B cell (primary cell): ENCODE data around the gene PAMR1. TPM values are rescaled to one million over a fixed set of nuclear protein-coding genes. Genes with fewer than 3 reads are reported as not detected.

Experiments
- ATAC-seq: fragments of 200-7000 bp; cut with Tn5 transposase; one replicate; pipeline ENCODE4 v1.10.0; 2021; ENCODE audit warnings: low read depth, mild to moderate bottlenecking, moderate number of reproducible peaks, moderate library complexity
- CTCF ChIA-PET: fragments of 350-600 bp; sonication (Branson Sonifier 250); formaldehyde crosslinking; loops from one replicate; lab custom pipeline; 2021; ENCODE audit warnings: antibody characterized with exemption, inconsistent platforms; lab: Charles Lee
- POLR2A ChIA-PET: fragments of 350-600 bp; sonication (Branson Sonifier 250); formaldehyde crosslinking; loops from one replicate; lab custom pipeline; 2021; ENCODE audit warnings: antibody characterized with exemption; lab: Charles Lee
- DNase-seq: peaks from one replicate; pipeline ENCODE4 v3.0.0; 2013
- H2AFZ ChIP-seq: 2 replicates; pipeline ENCODE4 v1.6.1; 2012; ENCODE audit warnings: mild to moderate bottlenecking, low read depth, low read length; ENCODE audit not compliant: insufficient read depth, poor library complexity, severe bottlenecking
- H3K27ac ChIP-seq, 2 donors: 1 replicate in 1 of 2; 2 replicates in 1 of 2; pipeline ENCODE4 v1.5.1; 2012 to 2013; ENCODE audit warnings: low read length in 2 of 2, mild to moderate bottlenecking in 2 of 2, moderate library complexity in 1 of 2
- H3K27me3 ChIP-seq, 4 experiments: fragments of 200-600 bp in 1 of 4; sonication (generic) in 1 of 4; replicated peaks in 1 of 4; 1 replicate in 2 of 4; 2 replicates in 2 of 4; pipeline versions ENCODE4 v1.6.1 to v1.7.0; 2013 to 2016; ENCODE audit warnings: low read length in 3 of 4, mild to moderate bottlenecking in 2 of 4, mixed read lengths in 1 of 4, moderate library complexity in 1 of 4; ENCODE audit not compliant: insufficient read depth in 4 of 4, control insufficient read depth in 3 of 4; ENCODE audit errors: control extremely low read depth in 1 of 4
- H3K36me3 ChIP-seq, 2 experiments: replicated peaks in 1 of 2; 1 replicate in 1 of 2; 2 replicates in 1 of 2; pipeline versions ENCODE4 v1.6.1 to v1.7.1; 2013; ENCODE audit warnings: low read length in 1 of 2; ENCODE audit not compliant: insufficient read depth in 2 of 2, control insufficient read depth in 1 of 2; ENCODE audit errors: control extremely low read depth in 1 of 2, extremely low read depth in 1 of 2
- H3K4me1 ChIP-seq, 2 donors: fragments of 200-600 bp in 1 of 2; sonication (generic) in 1 of 2; 1 replicate in 1 of 2; 2 replicates in 1 of 2; pipeline versions ENCODE4 v1.5.1 to v1.6.1; 2013 to 2017; ENCODE audit warnings: low read length in 2 of 2; ENCODE audit not compliant: control insufficient read depth in 2 of 2, insufficient read depth in 2 of 2
- H3K4me2 ChIP-seq: replicated peaks from 2 replicates; pipeline ENCODE3; 2012; ENCODE audit warnings: mild to moderate bottlenecking, low read depth, low read length; ENCODE audit not compliant: poor library complexity, severe bottlenecking
- H3K4me3 ChIP-seq, 5 experiments: fragments of 200-600 bp in 1 of 5; sonication (generic) in 1 of 5; 1 replicate in 3 of 5; 2 replicates in 2 of 5; pipeline versions ENCODE4 v1.5.1 to v1.7.0; 2011 to 2016; ENCODE audit warnings: low read length in 4 of 5, mild to moderate bottlenecking in 4 of 5, low read depth in 2 of 5, control low read depth in 1 of 5, moderate library complexity in 1 of 5; ENCODE audit not compliant: insufficient read depth in 1 of 5; ENCODE audit errors: control extremely low read depth in 1 of 5, extremely low read depth in 1 of 5
- H3K79me2 ChIP-seq: fragments of 200-600 bp; sonication (generic); one replicate; pipeline ENCODE4 v1.6.0; 2016; ENCODE audit warnings: low read length; ENCODE audit not compliant: control insufficient read depth, insufficient read depth
- H3K9ac ChIP-seq: fragments of 200-600 bp; sonication (generic); 2 replicates; pipeline ENCODE4 v1.6.1; 2017; ENCODE audit warnings: mild to moderate bottlenecking, low read length, moderate library complexity
- H3K9me3 ChIP-seq, 3 donors: one replicate each; pipeline versions ENCODE4 v1.6.1 to v1.7.1; 2013; ENCODE audit warnings: low read length in 2 of 3; ENCODE audit not compliant: control insufficient read depth in 2 of 3, insufficient read depth in 1 of 3; ENCODE audit errors: control extremely low read depth in 1 of 3
- H4K20me1 ChIP-seq: 2 replicates; pipeline ENCODE4 v1.6.0; 2012; ENCODE audit warnings: mild to moderate bottlenecking, low read length; ENCODE audit not compliant: insufficient read depth, control insufficient read depth, poor library complexity, severe bottlenecking
- H3K27ac Mint-ChIP-seq: one replicate; pipeline ENCODE4 v1.8.0; 2021; ENCODE audit warnings: mixed read lengths
- H3K27me3 Mint-ChIP-seq: one replicate; pipeline ENCODE4 v1.8.0; 2021; ENCODE audit warnings: mixed read lengths
- H3K4me1 Mint-ChIP-seq: one replicate; pipeline ENCODE4 v1.8.0; 2021; ENCODE audit warnings: mixed read lengths
- H3K4me3 Mint-ChIP-seq: one replicate; pipeline ENCODE4 v1.8.0; 2021; ENCODE audit warnings: mixed read lengths
- H3K9me3 Mint-ChIP-seq: one replicate; pipeline ENCODE4 v1.8.0; 2022; ENCODE audit warnings: mixed read lengths; ENCODE audit not compliant: insufficient read depth
- EZH2 ChIP-seq: IDR thresholded peaks from 2 replicates; pipeline ENCODE4 v1.6.1; 2012; ENCODE audit warnings: borderline replicate concordance, low read depth, mild to moderate bottlenecking, moderate library complexity, low read length; ENCODE audit not compliant: insufficient read depth, poor library complexity, severe bottlenecking
- WGBS: methylation state at CpG from one replicate; pipeline ENCODE4 v1.1.5; 2013; ENCODE audit warnings: missing lambda C conversion rate; ENCODE audit not compliant: insufficient coverage; 5-methylcytosine and 5-hydroxymethylcytosine counted together
- intact Hi-C: fragments of 100-400 bp; cut with micrococcal nuclease; formaldehyde crosslinking; loops from one replicate; pipeline ENCODE4 v1.10.0; 2022
- polyA plus RNA-seq: library from polyadenylated mRNA; depleted of rRNA; stranded (reverse); fragments of >200 nt; gene quantifications from 2 replicates; pipeline ENCODE4 v1.2.3, GENCODE V29; 2012
- total RNA-seq, 2 donors: library from RNA; stranded (reverse); fragments of 120-200 nt in 1 of 2; gene quantifications; 1 replicate in 1 of 2; 2 replicates in 1 of 2; pipeline versions ENCODE4 v1.2.3 to v1.2.4, GENCODE V29; 2013 to 2022
- TF ChIP-seq, protein P1 (sequence below): fragments of 200-600 bp; IDR thresholded peaks from one replicate; pipeline ENCODE4 v1.8.0; 2022; ENCODE audit warnings: antibody characterized with exemption, mild to moderate bottlenecking

The PAMR1 gene
- total and polyA plus RNA-seq, 2 donors (not counting 1 experiment from before 2014, with no cell fraction given): not detected

DNA sequence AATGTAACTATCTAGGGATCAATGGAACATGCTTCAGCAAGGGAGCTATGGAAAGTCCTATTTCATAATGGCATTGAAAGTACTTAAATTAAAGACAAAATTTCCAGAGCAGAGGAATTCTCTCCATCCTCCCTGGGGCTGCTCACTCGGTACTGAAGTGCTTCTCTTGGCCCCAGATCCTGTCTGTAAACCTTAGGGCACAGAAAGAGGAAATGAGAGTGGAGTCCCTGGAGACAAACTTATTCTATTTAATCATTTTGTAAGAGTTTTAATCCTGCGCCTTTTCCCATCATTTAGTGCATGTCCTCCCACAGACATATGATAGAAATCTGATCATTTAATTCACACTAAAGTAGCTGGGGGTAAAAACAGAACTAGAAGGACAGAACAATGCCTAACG lies 20.9 kb upstream of the PAMR1 start:
- no peaks in the 10 kb centered on the region for H4K20me1 ChIP-seq
- no peak overlapping the region for H2AFZ ChIP-seq
- intact Hi-C loops: no loop called here
- H3K4me2 ChIP-seq: no peak overlapping the region
- POLR2A ChIA-PET: no interaction called here
- H3K9ac ChIP-seq: no peak overlapping the region
- H3K27me3 ChIP-seq: no peaks in the 10 kb centered on the region
- H3K36me3 ChIP-seq: no peaks in the 10 kb centered on the region
- CTCF ChIA-PET: no interaction called here
- DNase-seq: peak; percentile 8
- Mint-ChIP-seq H3K4me3 (no peak overlapping the region), H3K27me3 (peaks cover 24% of the 10 kb centered on the region), H3K9me3 (peaks cover 3% of the 10 kb centered on the region), H3K27ac (no peak overlapping the region), H3K4me1 (peaks cover 3% of the 10 kb centered on the region)
- H3K27ac ChIP-seq: no peak overlapping the region
- H3K4me1 ChIP-seq: no peaks in the 10 kb centered on the region
- no peak for ATAC-seq
- H3K79me2 ChIP-seq: no peaks in the 10 kb centered on the region
- peaks cover 0 to 3% (median 0%) of the 10 kb centered on the region in 3 donors for H3K9me3 ChIP-seq
- H3K4me3 ChIP-seq: no peak overlapping the region
- WGBS: no CpG with 5 or more reads among the region's 3 CpGs
- TF ChIP-seq EZH2: no peak
- TF ChIP-seq, protein P1, sequence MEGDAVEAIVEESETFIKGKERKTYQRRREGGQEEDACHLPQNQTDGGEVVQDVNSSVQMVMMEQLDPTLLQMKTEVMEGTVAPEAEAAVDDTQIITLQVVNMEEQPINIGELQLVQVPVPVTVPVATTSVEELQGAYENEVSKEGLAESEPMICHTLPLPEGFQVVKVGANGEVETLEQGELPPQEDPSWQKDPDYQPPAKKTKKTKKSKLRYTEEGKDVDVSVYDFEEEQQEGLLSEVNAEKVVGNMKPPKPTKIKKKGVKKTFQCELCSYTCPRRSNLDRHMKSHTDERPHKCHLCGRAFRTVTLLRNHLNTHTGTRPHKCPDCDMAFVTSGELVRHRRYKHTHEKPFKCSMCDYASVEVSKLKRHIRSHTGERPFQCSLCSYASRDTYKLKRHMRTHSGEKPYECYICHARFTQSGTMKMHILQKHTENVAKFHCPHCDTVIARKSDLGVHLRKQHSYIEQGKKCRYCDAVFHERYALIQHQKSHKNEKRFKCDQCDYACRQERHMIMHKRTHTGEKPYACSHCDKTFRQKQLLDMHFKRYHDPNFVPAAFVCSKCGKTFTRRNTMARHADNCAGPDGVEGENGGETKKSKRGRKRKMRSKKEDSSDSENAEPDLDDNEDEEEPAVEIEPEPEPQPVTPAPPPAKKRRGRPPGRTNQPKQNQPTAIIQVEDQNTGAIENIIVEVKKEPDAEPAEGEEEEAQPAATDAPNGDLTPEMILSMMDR: no peak

- Mint-ChIP-seq H3K4me1 (peaks cover 3% of the 10 kb centered on the region), H3K27ac (no peak overlapping the region), H3K9me3 (peaks cover 3% of the 10 kb centered on the region), H3K27me3 (peaks cover 23% of the 10 kb centered on the region), H3K4me3 (no peak overlapping the region)
- intact Hi-C loops: no loop called here
- Histone ChIP-seq H3K79me2 (no peaks in the 10 kb centered on the region), H3K9ac (no peak overlapping the region), H3K9me3 (peaks cover 0 to 3% (median 0%) of the 10 kb centered on the region in 3 donors), H3K4me2 (no peak overlapping the region), H3K27ac (no peak overlapping the region), H4K20me1 (no peaks in the 10 kb centered on the region), H3K36me3 (no peaks in the 10 kb centered on the region), H3K4me1 (no peaks in the 10 kb centered on the region), H3K27me3 (no peaks in the 10 kb centered on the region), H3K4me3 (no peak overlapping the region), H2AFZ (no peak overlapping the region)
- POLR2A ChIA-PET: no interaction called here
- CTCF ChIA-PET: no interaction called here
- no peak for DNase-seq
- TF ChIP-seq, protein P1: no peak
- TF ChIP-seq EZH2: no peak
- no peak for ATAC-seq
- 100% methylated on average over 5 of the region's 9 CpGs for WGBS
Measured at GRCh38 chr11:35545391-35546003, 20.1 kb upstream of the PAMR1 start.
